H9 (cell line): ENCODE results near the gene SLC25A2. TPM values are rescaled to one million over a fixed set of nuclear protein-coding genes. Genes with fewer than 3 reads are reported as not detected.

Experiments
- DNase-seq: peaks from one replicate; pipeline ENCODE4 v3.0.0-alpha.2; 2017
- H2AFZ ChIP-seq: one replicate; pipeline ENCODE4 v1.6.1; 2013; ENCODE audit warnings: mild to moderate bottlenecking, low read length, control low read depth, moderate library complexity
- H2AK5ac ChIP-seq: 2 replicates; pipeline ENCODE4 v1.6.1; 2013; ENCODE audit warnings: low read length, control low read depth, mixed read lengths; ENCODE audit not compliant: insufficient read length
- H2BK120ac ChIP-seq: one replicate; pipeline ENCODE4 v1.6.1; 2013; ENCODE audit warnings: low read depth, mild to moderate bottlenecking, low read length, control low read depth, inconsistent platforms; ENCODE audit not compliant: poor library complexity, severe bottlenecking
- H2BK12ac ChIP-seq: 2 replicates; pipeline ENCODE4 v1.6.1; 2013; ENCODE audit warnings: low read length, control low read depth, mixed read lengths, low read depth; ENCODE audit not compliant: insufficient read length
- H2BK15ac ChIP-seq: 2 replicates; pipeline ENCODE4 v1.6.1; 2013; ENCODE audit warnings: low read depth, low read length, control low read depth
- H2BK20ac ChIP-seq: one replicate; pipeline ENCODE4 v1.6.1; 2013; ENCODE audit warnings: low read depth, mild to moderate bottlenecking, low read length, control low read depth, inconsistent platforms; ENCODE audit not compliant: poor library complexity, severe bottlenecking
- H2BK5ac ChIP-seq: 2 replicates; pipeline ENCODE4 v1.6.1; 2013; ENCODE audit warnings: low read length, control low read depth, mixed read lengths; ENCODE audit not compliant: insufficient read length
- H3K14ac ChIP-seq: 2 replicates; pipeline ENCODE4 v1.6.1; 2013; ENCODE audit warnings: low read length, control low read depth; ENCODE audit not compliant: insufficient read depth
- H3K18ac ChIP-seq: 2 replicates; pipeline ENCODE4 v1.6.1; 2013; ENCODE audit warnings: low read depth, mild to moderate bottlenecking, mixed read lengths, low read length, control low read depth; ENCODE audit not compliant: insufficient read length
- H3K23ac ChIP-seq: 2 replicates; pipeline ENCODE4 v1.6.1; 2013; ENCODE audit warnings: low read length, control low read depth, mixed read lengths, low read depth; ENCODE audit not compliant: insufficient read length
- H3K23me2 ChIP-seq: 2 replicates; pipeline ENCODE4 v1.6.1; 2013; ENCODE audit warnings: low read depth, mild to moderate bottlenecking, mixed read lengths, low read length, control low read depth; ENCODE audit not compliant: insufficient read length, poor library complexity, severe bottlenecking
- H3K27ac ChIP-seq: 2 replicates; pipeline ENCODE4 v1.5.1; 2013; ENCODE audit warnings: low read length, control low read depth, mixed read lengths, low read depth; ENCODE audit not compliant: insufficient read length
- H3K27me3 ChIP-seq: 2 replicates; pipeline ENCODE4 v1.6.1; 2013; ENCODE audit warnings: low read length, control low read depth, inconsistent platforms; ENCODE audit not compliant: insufficient read depth
- H3K4ac ChIP-seq: 2 replicates; pipeline ENCODE4 v1.6.1; 2013; ENCODE audit warnings: low read depth, mild to moderate bottlenecking, control low read depth, inconsistent platforms, low read length, moderate library complexity
- H3K4me1 ChIP-seq: 2 replicates; pipeline ENCODE4 v1.6.1; 2013; ENCODE audit warnings: low read length, control low read depth, inconsistent platforms; ENCODE audit not compliant: insufficient read depth
- H3K4me2 ChIP-seq: 2 replicates; pipeline ENCODE4 v1.6.1; 2013; ENCODE audit warnings: low read length, control low read depth, mixed read lengths; ENCODE audit not compliant: insufficient read length, insufficient read depth
- H3K56ac ChIP-seq: 2 replicates; pipeline ENCODE4 v1.6.1; 2013; ENCODE audit warnings: low read depth, mild to moderate bottlenecking, mixed read lengths, low read length, control low read depth; ENCODE audit not compliant: insufficient read length
- H3K79me1 ChIP-seq: 2 replicates; pipeline ENCODE4 v1.6.1; 2013; ENCODE audit warnings: low read depth, mild to moderate bottlenecking, moderate library complexity, low read length, control low read depth, inconsistent platforms; ENCODE audit not compliant: insufficient read depth, poor library complexity, severe bottlenecking
- H3K79me2 ChIP-seq: 2 replicates; pipeline ENCODE4 v1.6.1; 2013; ENCODE audit warnings: low read length, control low read depth, inconsistent platforms; ENCODE audit not compliant: insufficient read depth
- H3K9ac ChIP-seq: 2 replicates; pipeline ENCODE4 v1.6.1; 2013; ENCODE audit warnings: low read length, control low read depth, mixed read lengths; ENCODE audit not compliant: insufficient read length; ENCODE audit errors: extremely low read depth
- H3K9me3 ChIP-seq: one replicate; pipeline ENCODE4 v1.6.1; 2013; ENCODE audit warnings: low read depth, low read length, inconsistent platforms; ENCODE audit not compliant: control insufficient read depth
- H3T11ph ChIP-seq: one replicate; pipeline ENCODE4 v1.6.1; 2013; ENCODE audit warnings: mild to moderate bottlenecking, low read length, control low read depth, inconsistent platforms
- H4K20me1 ChIP-seq: one replicate; pipeline ENCODE4 v1.6.1; 2013; ENCODE audit not compliant: control insufficient read depth, insufficient read length, insufficient read depth
- H4K5ac ChIP-seq: 2 replicates; pipeline ENCODE4 v1.6.1; 2013; ENCODE audit warnings: low read depth, mild to moderate bottlenecking, mixed read lengths, low read length, control low read depth; ENCODE audit not compliant: insufficient read length
- H4K8ac ChIP-seq: replicated peaks from 2 replicates; pipeline ENCODE4 v1.6.1; 2013; ENCODE audit warnings: low read length, control low read depth, mixed read lengths, low read depth; ENCODE audit not compliant: insufficient read length
- H4K91ac ChIP-seq: 2 replicates; pipeline ENCODE4 v1.6.1; 2013; ENCODE audit warnings: low read depth, mild to moderate bottlenecking, moderate library complexity, mixed read lengths, low read length, control low read depth; ENCODE audit not compliant: insufficient read length
- H3K27ac Mint-ChIP-seq, 3 experiments: 2 replicates in 2 of 3; 3 replicates in 1 of 3; pipeline ENCODE4 v1.8.0; 2020 to 2021; ENCODE audit warnings: mixed read lengths in 3 of 3, mild to moderate bottlenecking in 1 of 3, moderate library complexity in 1 of 3
- H3K27me3 Mint-ChIP-seq: 2 replicates; pipeline ENCODE4 v1.8.0; 2021; ENCODE audit warnings: low read depth, mild to moderate bottlenecking, moderate library complexity, mixed read lengths
- H3K36me3 Mint-ChIP-seq, 3 experiments: 2 replicates in 2 of 3; 3 replicates in 1 of 3; pipeline ENCODE4 v1.8.0; 2020 to 2021; ENCODE audit warnings: low read depth in 3 of 3, mixed read lengths in 3 of 3; ENCODE audit not compliant: insufficient read depth in 1 of 3
- H3K4me1 Mint-ChIP-seq, 2 experiments: 2 replicates each; pipeline ENCODE4 v1.8.0; 2020; ENCODE audit warnings: mixed read lengths in 2 of 2
- H3K4me3 Mint-ChIP-seq, 2 experiments: 2 replicates in 1 of 2; 3 replicates in 1 of 2; pipeline ENCODE4 v1.8.0; 2020 to 2021; ENCODE audit warnings: mild to moderate bottlenecking in 2 of 2, mixed read lengths in 2 of 2, moderate library complexity in 1 of 2
- H3K9me3 Mint-ChIP-seq, 2 experiments: 2 replicates in 1 of 2; 3 replicates in 1 of 2; pipeline ENCODE4 v1.8.0; 2020; ENCODE audit warnings: mild to moderate bottlenecking in 2 of 2, mixed read lengths in 2 of 2, moderate library complexity in 1 of 2
- CTCF ChIP-seq: fragments of 200-600 bp; sonication (generic); conservative IDR thresholded peaks from 3 replicates; pipeline ENCODE4 v1.8.0; 2021; ENCODE audit warnings: antibody characterized with exemption, mild to moderate bottlenecking
- WGBS: extraction: QIAGEN DNeasy Blood & Tissue Kit; methylation state at CpG from one replicate; pipeline ENCODE4 v1.1.7; 2013; ENCODE audit warnings: missing lambda C conversion rate, low lambda C conversion rate, mixed read lengths; ENCODE audit not compliant: insufficient read length; ENCODE audit errors: extremely low coverage; 5-methylcytosine and 5-hydroxymethylcytosine counted together
- total RNA-seq: library from RNA; stranded (reverse); gene quantifications from 2 replicates; pipeline ENCODE4 v1.2.1, GENCODE V29; 2021

The SLC25A2 gene
- total RNA-seq, 1 experiment from 2014 or later, result not detected

DNA sequence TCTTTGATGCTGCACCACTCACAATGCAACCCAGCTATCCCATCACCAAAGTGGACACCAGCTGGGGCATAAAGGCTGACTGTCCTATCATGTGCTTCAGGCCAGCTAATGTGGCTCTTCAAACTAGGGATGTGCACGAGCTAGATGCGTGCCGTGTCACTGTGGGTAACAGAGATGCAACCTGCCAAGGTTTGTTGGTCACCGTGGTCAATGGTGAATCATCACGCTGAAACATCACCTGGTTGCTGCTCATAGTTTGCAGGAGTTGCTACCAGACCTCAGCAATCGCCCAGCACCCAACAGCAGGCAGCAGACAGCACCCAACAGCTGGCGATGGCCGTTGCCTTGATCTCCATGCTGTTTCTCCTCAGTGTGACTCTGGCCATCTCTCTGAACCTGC is 24.4 kb upstream of the SLC25A2 start:
- H3K18ac ChIP-seq, result no peak overlapping the region
- no peaks in the 10 kb centered on the region for H3K4me1 ChIP-seq
- H2AFZ ChIP-seq, result no peak overlapping the region
- H3K23me2 ChIP-seq, result peaks cover 9% of the 10 kb centered on the region
- no peak for DNase-seq
- H3K23ac ChIP-seq, result no peak overlapping the region
- Mint-ChIP-seq H3K4me3 (no peak overlapping the region), H3K9me3 (peaks cover 46 to 56% of the 10 kb centered on the region in 2 experiments), H3K36me3 (peaks cover 9 to 38% (median 15%) of the 10 kb centered on the region in 3 experiments), H3K4me1 (peaks cover 5 to 6% of the 10 kb centered on the region in 2 experiments), H3K27ac (no peak overlapping the region), H3K27me3 (peaks cover 7% of the 10 kb centered on the region)
- H3K79me1 ChIP-seq, result no peaks in the 10 kb centered on the region
- no peak for TF ChIP-seq CTCF
- no peak overlapping the region for H2BK120ac ChIP-seq
- no peak overlapping the region for H3K27ac ChIP-seq
- no peaks in the 10 kb centered on the region for H3K79me2 ChIP-seq
- no peak overlapping the region for H3K14ac ChIP-seq
- no peak overlapping the region for H3K9ac ChIP-seq
- H2BK12ac ChIP-seq, result no peak overlapping the region
- WGBS, result no CpG with 5 or more reads among the region's 8 CpGs
- H2AK5ac ChIP-seq, result no peak overlapping the region
- H3K9me3 ChIP-seq, result peaks cover 22% of the 10 kb centered on the region
- H3K4ac ChIP-seq, result no peak overlapping the region
- H4K20me1 ChIP-seq, result no peaks in the 10 kb centered on the region
- no peaks in the 10 kb centered on the region for H3K27me3 ChIP-seq
- no peak overlapping the region for H3K4me2 ChIP-seq
- no peak overlapping the region for H4K91ac ChIP-seq
- no peak overlapping the region for H4K5ac ChIP-seq
- no peak overlapping the region for H2BK15ac ChIP-seq
- no peak overlapping the region for H4K8ac ChIP-seq
- H2BK5ac ChIP-seq, result no peak overlapping the region
- no peak overlapping the region for H3T11ph ChIP-seq
- H3K56ac ChIP-seq, result no peak overlapping the region
- H2BK20ac ChIP-seq, result no peak overlapping the region
